H9 (cell line): ENCODE measurements around the gene CDH26. TPM values are rescaled to one million over a fixed set of nuclear protein-coding genes. Genes with fewer than 3 reads are reported as not detected.

ENCODE experiments used
- DNase-seq: peaks from one replicate; pipeline ENCODE4 v3.0.0-alpha.2; 2017
- H2AFZ ChIP-seq: one replicate; pipeline ENCODE4 v1.6.1; 2013; ENCODE audit warnings: mild to moderate bottlenecking, low read length, control low read depth, moderate library complexity
- H2AK5ac ChIP-seq: 2 replicates; pipeline ENCODE4 v1.6.1; 2013; ENCODE audit warnings: low read length, control low read depth, mixed read lengths; ENCODE audit not compliant: insufficient read length
- H2BK120ac ChIP-seq: one replicate; pipeline ENCODE4 v1.6.1; 2013; ENCODE audit warnings: low read depth, mild to moderate bottlenecking, low read length, control low read depth, inconsistent platforms; ENCODE audit not compliant: poor library complexity, severe bottlenecking
- H2BK12ac ChIP-seq: 2 replicates; pipeline ENCODE4 v1.6.1; 2013; ENCODE audit warnings: low read length, control low read depth, mixed read lengths, low read depth; ENCODE audit not compliant: insufficient read length
- H2BK15ac ChIP-seq: 2 replicates; pipeline ENCODE4 v1.6.1; 2013; ENCODE audit warnings: low read depth, low read length, control low read depth
- H2BK20ac ChIP-seq: one replicate; pipeline ENCODE4 v1.6.1; 2013; ENCODE audit warnings: low read depth, mild to moderate bottlenecking, low read length, control low read depth, inconsistent platforms; ENCODE audit not compliant: poor library complexity, severe bottlenecking
- H2BK5ac ChIP-seq: 2 replicates; pipeline ENCODE4 v1.6.1; 2013; ENCODE audit warnings: low read length, control low read depth, mixed read lengths; ENCODE audit not compliant: insufficient read length
- H3K14ac ChIP-seq: 2 replicates; pipeline ENCODE4 v1.6.1; 2013; ENCODE audit warnings: low read length, control low read depth; ENCODE audit not compliant: insufficient read depth
- H3K18ac ChIP-seq: 2 replicates; pipeline ENCODE4 v1.6.1; 2013; ENCODE audit warnings: low read depth, mild to moderate bottlenecking, mixed read lengths, low read length, control low read depth; ENCODE audit not compliant: insufficient read length
- H3K23ac ChIP-seq: 2 replicates; pipeline ENCODE4 v1.6.1; 2013; ENCODE audit warnings: low read length, control low read depth, mixed read lengths, low read depth; ENCODE audit not compliant: insufficient read length
- H3K23me2 ChIP-seq: 2 replicates; pipeline ENCODE4 v1.6.1; 2013; ENCODE audit warnings: low read depth, mild to moderate bottlenecking, mixed read lengths, low read length, control low read depth; ENCODE audit not compliant: insufficient read length, poor library complexity, severe bottlenecking
- H3K27ac ChIP-seq: 2 replicates; pipeline ENCODE4 v1.5.1; 2013; ENCODE audit warnings: low read length, control low read depth, mixed read lengths, low read depth; ENCODE audit not compliant: insufficient read length
- H3K27me3 ChIP-seq: 2 replicates; pipeline ENCODE4 v1.6.1; 2013; ENCODE audit warnings: low read length, control low read depth, inconsistent platforms; ENCODE audit not compliant: insufficient read depth
- H3K4ac ChIP-seq: 2 replicates; pipeline ENCODE4 v1.6.1; 2013; ENCODE audit warnings: low read depth, mild to moderate bottlenecking, control low read depth, inconsistent platforms, low read length, moderate library complexity
- H3K4me1 ChIP-seq: 2 replicates; pipeline ENCODE4 v1.6.1; 2013; ENCODE audit warnings: low read length, control low read depth, inconsistent platforms; ENCODE audit not compliant: insufficient read depth
- H3K4me2 ChIP-seq: 2 replicates; pipeline ENCODE4 v1.6.1; 2013; ENCODE audit warnings: low read length, control low read depth, mixed read lengths; ENCODE audit not compliant: insufficient read length, insufficient read depth
- H3K56ac ChIP-seq: 2 replicates; pipeline ENCODE4 v1.6.1; 2013; ENCODE audit warnings: low read depth, mild to moderate bottlenecking, mixed read lengths, low read length, control low read depth; ENCODE audit not compliant: insufficient read length
- H3K79me1 ChIP-seq: 2 replicates; pipeline ENCODE4 v1.6.1; 2013; ENCODE audit warnings: low read depth, mild to moderate bottlenecking, moderate library complexity, low read length, control low read depth, inconsistent platforms; ENCODE audit not compliant: insufficient read depth, poor library complexity, severe bottlenecking
- H3K79me2 ChIP-seq: 2 replicates; pipeline ENCODE4 v1.6.1; 2013; ENCODE audit warnings: low read length, control low read depth, inconsistent platforms; ENCODE audit not compliant: insufficient read depth
- H3K9ac ChIP-seq: 2 replicates; pipeline ENCODE4 v1.6.1; 2013; ENCODE audit warnings: low read length, control low read depth, mixed read lengths; ENCODE audit not compliant: insufficient read length; ENCODE audit errors: extremely low read depth
- H3K9me3 ChIP-seq: one replicate; pipeline ENCODE4 v1.6.1; 2013; ENCODE audit warnings: low read depth, low read length, inconsistent platforms; ENCODE audit not compliant: control insufficient read depth
- H3T11ph ChIP-seq: one replicate; pipeline ENCODE4 v1.6.1; 2013; ENCODE audit warnings: mild to moderate bottlenecking, low read length, control low read depth, inconsistent platforms
- H4K20me1 ChIP-seq: one replicate; pipeline ENCODE4 v1.6.1; 2013; ENCODE audit not compliant: control insufficient read depth, insufficient read length, insufficient read depth
- H4K5ac ChIP-seq: 2 replicates; pipeline ENCODE4 v1.6.1; 2013; ENCODE audit warnings: low read depth, mild to moderate bottlenecking, mixed read lengths, low read length, control low read depth; ENCODE audit not compliant: insufficient read length
- H4K8ac ChIP-seq: replicated peaks from 2 replicates; pipeline ENCODE4 v1.6.1; 2013; ENCODE audit warnings: low read length, control low read depth, mixed read lengths, low read depth; ENCODE audit not compliant: insufficient read length
- H4K91ac ChIP-seq: 2 replicates; pipeline ENCODE4 v1.6.1; 2013; ENCODE audit warnings: low read depth, mild to moderate bottlenecking, moderate library complexity, mixed read lengths, low read length, control low read depth; ENCODE audit not compliant: insufficient read length
- H3K27ac Mint-ChIP-seq, 3 experiments: 2 replicates in 2 of 3; 3 replicates in 1 of 3; pipeline ENCODE4 v1.8.0; 2020 to 2021; ENCODE audit warnings: mixed read lengths in 3 of 3, mild to moderate bottlenecking in 1 of 3, moderate library complexity in 1 of 3
- H3K27me3 Mint-ChIP-seq: 2 replicates; pipeline ENCODE4 v1.8.0; 2021; ENCODE audit warnings: low read depth, mild to moderate bottlenecking, moderate library complexity, mixed read lengths
- H3K36me3 Mint-ChIP-seq, 3 experiments: 2 replicates in 2 of 3; 3 replicates in 1 of 3; pipeline ENCODE4 v1.8.0; 2020 to 2021; ENCODE audit warnings: low read depth in 3 of 3, mixed read lengths in 3 of 3; ENCODE audit not compliant: insufficient read depth in 1 of 3
- H3K4me1 Mint-ChIP-seq, 2 experiments: 2 replicates each; pipeline ENCODE4 v1.8.0; 2020; ENCODE audit warnings: mixed read lengths in 2 of 2
- H3K4me3 Mint-ChIP-seq, 2 experiments: 2 replicates in 1 of 2; 3 replicates in 1 of 2; pipeline ENCODE4 v1.8.0; 2020 to 2021; ENCODE audit warnings: mild to moderate bottlenecking in 2 of 2, mixed read lengths in 2 of 2, moderate library complexity in 1 of 2
- H3K9me3 Mint-ChIP-seq, 2 experiments: 2 replicates in 1 of 2; 3 replicates in 1 of 2; pipeline ENCODE4 v1.8.0; 2020; ENCODE audit warnings: mild to moderate bottlenecking in 2 of 2, mixed read lengths in 2 of 2, moderate library complexity in 1 of 2
- WGBS: extraction: QIAGEN DNeasy Blood & Tissue Kit; methylation state at CpG from one replicate; pipeline ENCODE4 v1.1.7; 2013; ENCODE audit warnings: missing lambda C conversion rate, low lambda C conversion rate, mixed read lengths; ENCODE audit not compliant: insufficient read length; ENCODE audit errors: extremely low coverage; 5-methylcytosine and 5-hydroxymethylcytosine counted together
- total RNA-seq: library from RNA; stranded (reverse); gene quantifications from 2 replicates; pipeline ENCODE4 v1.2.1, GENCODE V29; 2021
- TF ChIP-seq, protein P1 (sequence below): fragments of 200-600 bp; sonication (generic); conservative IDR thresholded peaks from 3 replicates; pipeline ENCODE4 v1.8.0; 2021; ENCODE audit warnings: antibody characterized with exemption, mild to moderate bottlenecking

The CDH26 gene
- total RNA-seq, 1 experiment from 2014 or later = 0.79 TPM

DNA sequence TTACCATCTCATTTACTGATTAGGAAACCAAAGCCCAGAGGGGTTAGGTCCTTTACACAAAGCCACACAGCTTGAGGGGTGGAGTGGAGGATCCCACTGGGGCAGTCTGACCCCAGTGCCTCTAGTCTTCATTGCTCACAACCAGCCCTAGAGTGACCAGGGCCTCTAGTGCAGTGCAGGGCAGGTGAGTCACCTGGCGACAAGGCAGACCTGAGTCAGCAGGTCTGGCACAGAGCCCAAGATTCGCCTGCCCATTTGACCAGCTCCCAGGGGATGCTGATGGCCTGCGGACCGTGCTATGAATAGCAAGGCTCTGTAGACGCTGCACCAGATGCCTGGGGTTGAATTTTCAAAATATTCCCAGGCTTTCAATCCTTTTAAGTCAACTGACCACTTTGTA is 29.9 kb downstream of the CDH26 start:
- H3K18ac ChIP-seq = no peak overlapping the region
- H3K27ac Mint-ChIP-seq = no peak overlapping the region
- no peaks in the 10 kb centered on the region for H3K27me3 ChIP-seq
- no peaks in the 10 kb centered on the region for H3K23me2 ChIP-seq
- H4K8ac ChIP-seq = no peak overlapping the region
- no peak for DNase-seq
- H3K4ac ChIP-seq = no peak overlapping the region
- H3K27me3 Mint-ChIP-seq = peaks cover 2% of the 10 kb centered on the region; the same call in 1 of the 2 replicates
- no peak overlapping the region for H2BK12ac ChIP-seq
- peaks cover 0 to 2% (median 0%) of the 10 kb centered on the region in 3 experiments; a peak in 2 of 7 replicates for H3K36me3 Mint-ChIP-seq
- peaks cover 25 to 31% of the 10 kb centered on the region in 2 experiments for H3K4me1 Mint-ChIP-seq
- no peaks in the 10 kb centered on the region for H3K79me2 ChIP-seq
- no peak overlapping the region for H2BK5ac ChIP-seq
- no CpG with 5 or more reads among the region's 5 CpGs for WGBS
- H4K20me1 ChIP-seq = no peaks in the 10 kb centered on the region
- no peak overlapping the region for H2BK20ac ChIP-seq
- H3K9me3 ChIP-seq = no peaks in the 10 kb centered on the region
- no peak overlapping the region for H3T11ph ChIP-seq
- no peak overlapping the region for H2AK5ac ChIP-seq
- H3K4me3 Mint-ChIP-seq = no peak overlapping the region
- H3K14ac ChIP-seq = no peak overlapping the region
- no peak overlapping the region for H2BK120ac ChIP-seq
- TF ChIP-seq, protein P1, sequence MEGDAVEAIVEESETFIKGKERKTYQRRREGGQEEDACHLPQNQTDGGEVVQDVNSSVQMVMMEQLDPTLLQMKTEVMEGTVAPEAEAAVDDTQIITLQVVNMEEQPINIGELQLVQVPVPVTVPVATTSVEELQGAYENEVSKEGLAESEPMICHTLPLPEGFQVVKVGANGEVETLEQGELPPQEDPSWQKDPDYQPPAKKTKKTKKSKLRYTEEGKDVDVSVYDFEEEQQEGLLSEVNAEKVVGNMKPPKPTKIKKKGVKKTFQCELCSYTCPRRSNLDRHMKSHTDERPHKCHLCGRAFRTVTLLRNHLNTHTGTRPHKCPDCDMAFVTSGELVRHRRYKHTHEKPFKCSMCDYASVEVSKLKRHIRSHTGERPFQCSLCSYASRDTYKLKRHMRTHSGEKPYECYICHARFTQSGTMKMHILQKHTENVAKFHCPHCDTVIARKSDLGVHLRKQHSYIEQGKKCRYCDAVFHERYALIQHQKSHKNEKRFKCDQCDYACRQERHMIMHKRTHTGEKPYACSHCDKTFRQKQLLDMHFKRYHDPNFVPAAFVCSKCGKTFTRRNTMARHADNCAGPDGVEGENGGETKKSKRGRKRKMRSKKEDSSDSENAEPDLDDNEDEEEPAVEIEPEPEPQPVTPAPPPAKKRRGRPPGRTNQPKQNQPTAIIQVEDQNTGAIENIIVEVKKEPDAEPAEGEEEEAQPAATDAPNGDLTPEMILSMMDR = no peak
- no peak overlapping the region for H2AFZ ChIP-seq
- no peaks in the 10 kb centered on the region for H3K4me1 ChIP-seq
- no peak overlapping the region for H2BK15ac ChIP-seq
- no peaks in the 10 kb centered on the region; a peak in 1 of 5 replicates for H3K9me3 Mint-ChIP-seq
- no peak overlapping the region for H4K5ac ChIP-seq
- no peak overlapping the region for H4K91ac ChIP-seq
- H3K4me2 ChIP-seq = no peak overlapping the region
- H3K56ac ChIP-seq = no peak overlapping the region
- H3K27ac ChIP-seq = no peak overlapping the region
- H3K79me1 ChIP-seq = no peaks in the 10 kb centered on the region
- no peak overlapping the region for H3K9ac ChIP-seq
- H3K23ac ChIP-seq = no peak overlapping the region
